T-helper 2 cell treated with Interferon-gamma antibody and Interleukin-4, amounts not matched to agents 100 ng/mL and 5 ng/mL, for 36 hours (primary cell): ENCODE data around the gene AKR1C1. TPM values are rescaled to one million over a fixed set of nuclear protein-coding genes. Genes with fewer than 3 reads are reported as not detected.
"Not testable (repeated sequence)": the region's sequence is repeated elsewhere in the genome, so short reads cannot be mapped to it uniquely, and the experiment has no call there.

Source experiments
- intact Hi-C: fragments of 100-400 bp; cut with micrococcal nuclease; formaldehyde crosslinking; loops from one replicate; pipeline ENCODE4 v1.15.1; 2023
- total RNA-seq: library from RNA; stranded (reverse); gene quantifications from 2 replicates; pipeline ENCODE4 v1.2.3, GENCODE V29; 2022

The AKR1C1 gene
- 1.7 and 1.9 TPM in 2 replicates for total RNA-seq

GRCh38 chr10:4962876-4963814 lies at the start of gene AKR1C1:
Gene AKR1C1, plus strand, starts transcription at chr10:4963415. Its CDS starts 30 bp downstream, at chr10:4963445.
- intact Hi-C loops: not testable (repeated sequence)

GRCh38 chr10:4914213-4914850 lies 48.9 kb upstream of the AKR1C1 start:
- intact Hi-C loops: no loop called here

DNA sequence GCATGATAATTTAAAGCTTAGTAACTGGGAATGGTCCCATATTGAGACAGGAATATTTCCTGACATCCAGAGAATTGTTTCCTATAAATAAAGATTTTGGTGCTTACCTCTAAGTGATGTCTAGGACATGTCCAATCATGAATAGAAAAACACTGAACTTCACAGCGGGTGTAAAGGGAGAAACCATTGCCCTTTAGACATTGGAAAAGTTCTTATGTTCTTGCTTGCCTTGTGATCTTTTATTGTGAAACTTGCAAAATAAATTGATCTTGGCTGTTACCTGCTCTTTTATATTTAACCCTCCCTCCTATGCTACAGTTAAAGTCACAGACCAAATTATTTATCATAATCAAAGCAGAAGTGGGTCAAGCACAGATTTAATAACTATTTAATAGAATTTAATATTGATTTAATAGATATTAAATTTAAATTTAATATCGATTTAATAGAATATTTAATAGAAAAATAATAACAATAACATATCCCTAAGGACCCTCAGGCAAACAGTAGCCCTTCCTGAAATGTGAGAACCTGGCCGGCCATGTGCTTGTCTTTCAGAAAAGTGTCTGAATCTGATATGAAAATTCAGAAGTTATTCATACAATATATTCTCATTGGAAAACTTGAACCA lies 47.0 kb upstream of the AKR1C1 start:
- intact Hi-C loops: no loop called here

DNA sequence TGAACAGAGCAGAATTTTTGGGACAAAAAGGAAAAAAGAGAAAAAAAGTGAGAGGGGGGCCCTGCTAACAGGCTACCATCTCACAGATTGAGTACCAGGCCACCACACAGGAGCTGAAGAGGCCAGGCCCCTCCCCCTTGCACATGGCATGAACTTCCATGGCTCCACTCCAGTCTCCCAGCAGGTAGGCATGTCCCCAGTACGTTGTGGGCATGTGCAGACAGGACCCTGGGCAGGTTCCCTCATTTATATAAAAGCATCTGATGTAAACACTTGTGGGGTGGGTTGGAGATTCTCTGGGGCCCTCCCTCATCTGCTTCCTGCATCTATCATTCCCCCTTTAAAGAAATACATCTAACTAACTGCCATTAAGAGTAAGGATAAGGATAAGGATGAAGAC lies 45.0 kb upstream of the AKR1C1 start:
- intact Hi-C loops: no loop called here

- intact Hi-C loops: not testable (repeated sequence)
Measured at GRCh38 chr10:4924482-4924881, 38.7 kb upstream of the AKR1C1 start.

DNA sequence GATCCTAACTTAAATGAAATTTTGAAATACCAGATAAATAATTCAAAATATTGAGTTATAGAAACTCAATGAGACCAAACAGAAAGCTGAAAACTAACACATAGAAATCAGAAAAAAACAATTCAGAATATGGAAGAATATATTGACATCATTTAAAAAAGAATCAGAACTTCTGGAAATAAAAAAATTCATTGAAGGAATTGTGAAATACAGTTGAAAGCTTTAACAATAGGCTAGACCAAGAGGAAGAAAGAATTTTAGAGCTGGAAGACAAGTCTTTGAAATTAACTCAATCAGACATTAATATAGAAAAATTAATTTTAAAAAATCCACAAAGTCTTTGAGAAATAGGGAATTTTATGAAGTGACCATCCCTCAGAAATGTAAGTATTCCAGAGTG lies 36.8 kb upstream of the AKR1C1 start:
- intact Hi-C loops: no loop called here

GRCh38 chr10:4931587-4931986 lies 31.6 kb upstream of the AKR1C1 start:
- intact Hi-C loops: no loop called here

GRCh38 chr10:4934391-4934987 lies 28.7 kb upstream of the AKR1C1 start:
- intact Hi-C loops: no loop called here

DNA sequence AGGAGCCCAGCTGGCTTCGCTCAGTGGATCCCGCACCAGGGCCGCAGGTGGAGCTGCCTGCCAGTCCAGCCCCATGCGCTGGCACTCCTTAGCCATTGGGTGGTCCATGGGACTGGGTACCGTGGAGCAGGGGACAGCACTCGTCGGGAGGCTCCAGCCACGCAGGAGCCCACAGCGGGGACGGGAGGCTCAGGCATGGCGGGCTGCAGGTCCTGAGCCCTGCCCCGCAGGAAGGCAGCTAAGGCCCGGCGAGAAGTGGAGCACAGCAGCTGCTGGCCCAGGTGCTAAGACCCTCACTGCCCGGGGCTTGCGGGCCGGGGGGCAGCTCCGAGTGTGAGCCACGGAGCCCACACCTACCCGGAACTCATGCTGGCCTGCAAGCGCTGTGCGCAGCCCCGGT lies 25.9 kb upstream of the AKR1C1 start:
- intact Hi-C loops: no loop called here

DNA sequence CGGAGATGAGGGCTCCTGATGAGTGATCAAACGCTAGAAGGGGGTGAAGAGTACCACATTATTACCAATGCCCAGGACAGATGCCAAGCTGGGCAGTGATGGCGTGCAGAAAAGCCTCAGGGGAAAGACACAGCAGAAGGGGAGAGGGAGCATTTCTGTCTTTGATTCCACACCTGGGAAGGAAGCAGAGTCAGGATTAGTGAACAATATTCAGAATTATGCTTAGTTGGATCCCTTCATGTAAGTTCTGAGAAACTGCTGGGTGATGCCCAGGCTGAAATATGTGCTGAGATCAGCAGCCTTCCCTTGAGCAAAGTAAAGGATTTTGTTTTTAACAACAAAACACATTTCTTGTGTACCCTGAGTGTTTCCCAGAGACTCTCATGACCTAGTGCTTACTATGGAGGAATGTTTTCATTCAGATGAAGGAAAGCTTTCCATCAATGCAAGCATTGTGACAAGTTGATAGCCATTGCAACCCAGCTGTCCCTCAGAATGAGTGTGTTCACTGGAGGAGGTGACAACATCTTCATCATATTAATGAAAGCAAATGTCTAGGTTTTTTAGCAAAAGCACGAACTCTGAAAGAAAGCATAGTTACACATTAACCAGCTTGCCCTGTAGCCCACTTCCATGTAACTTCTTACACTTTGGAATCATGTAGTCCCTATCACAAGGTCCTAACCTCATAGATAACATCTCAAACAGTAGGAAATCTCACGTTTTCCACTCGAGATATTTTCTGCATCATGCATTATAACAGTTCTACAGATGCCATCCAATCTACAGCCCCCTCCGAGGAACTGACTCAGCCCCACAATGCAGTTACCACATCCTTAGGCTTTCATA lies 23.8 kb upstream of the AKR1C1 start:
- intact Hi-C loops: no loop called here

DNA sequence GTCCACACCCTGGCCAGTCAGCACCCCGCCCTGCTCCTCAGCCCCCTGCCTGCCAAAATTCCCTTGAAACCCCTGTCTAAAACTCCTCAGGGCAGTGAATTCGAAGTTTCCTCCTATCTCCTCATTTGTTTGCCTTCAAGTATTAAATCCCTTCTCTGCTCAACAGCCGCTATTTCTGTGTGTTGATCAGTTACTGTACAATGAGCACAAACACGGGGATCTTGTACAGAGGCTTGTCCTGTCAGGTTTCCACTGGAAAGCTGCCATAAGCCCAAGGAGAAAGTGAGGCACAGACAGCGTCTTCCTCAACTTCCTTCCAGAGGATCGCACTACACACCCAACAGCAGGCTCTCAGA lies 23.2 kb upstream of the AKR1C1 start:
- intact Hi-C loops: not testable (repeated sequence)

- intact Hi-C loops: not testable (repeated sequence)
Measured at GRCh38 chr10:4940909-4941308, 22.3 kb upstream of the AKR1C1 start.

DNA sequence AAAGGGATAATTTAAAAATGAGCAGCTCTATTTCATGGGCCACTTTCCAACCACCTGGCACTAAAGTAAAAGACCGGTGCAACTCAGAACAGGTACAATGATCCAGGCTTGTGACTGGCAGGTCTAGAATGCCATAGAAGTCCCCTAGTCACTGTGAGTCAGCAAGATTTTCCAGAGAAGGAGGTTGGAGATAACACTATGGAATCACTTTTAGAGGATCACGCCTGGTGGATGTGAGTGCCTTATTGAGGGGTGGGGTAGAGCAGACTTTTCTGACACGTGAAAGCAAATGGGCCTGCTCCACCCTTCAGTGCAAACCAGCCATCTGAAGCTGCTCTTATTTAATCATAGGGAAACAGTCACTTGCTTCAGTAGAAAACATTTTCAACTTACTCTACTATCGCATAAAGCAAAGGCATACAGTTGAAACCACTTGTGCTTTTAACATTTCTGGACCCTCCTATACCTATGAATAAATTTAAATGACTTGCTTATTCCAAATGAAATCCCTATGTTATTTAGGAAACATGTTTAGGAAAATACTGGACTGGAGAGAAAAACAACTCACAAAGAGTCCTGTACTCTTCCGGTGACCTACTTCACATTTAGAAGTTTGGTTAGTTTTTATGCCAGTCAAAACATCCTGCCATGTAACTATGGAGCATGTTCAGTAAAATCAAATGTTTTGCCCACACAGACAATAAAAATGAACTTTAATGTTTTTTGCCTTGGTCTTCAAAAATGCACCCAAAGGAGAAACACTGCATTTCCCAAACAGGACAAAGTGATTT lies 21.5 kb upstream of the AKR1C1 start:
- intact Hi-C loops: no loop called here

DNA sequence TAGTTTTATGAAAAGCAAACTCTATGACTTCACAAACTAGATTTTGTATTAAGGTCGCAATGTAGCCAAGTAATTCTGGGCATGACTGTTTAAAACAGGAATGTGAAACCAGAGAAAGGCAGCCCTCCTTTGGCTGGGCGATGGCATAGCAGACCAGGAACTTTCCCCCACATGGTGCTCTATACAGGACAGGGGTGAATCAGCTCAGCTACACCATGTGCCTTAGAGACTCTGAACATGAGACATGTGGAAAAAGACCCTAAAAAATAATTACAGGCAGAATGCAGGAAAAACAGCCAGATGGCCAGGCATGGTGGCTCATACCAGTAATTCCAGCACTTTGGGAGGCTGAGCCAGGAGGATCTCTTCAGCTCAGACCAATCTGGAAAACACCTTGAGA lies 20.3 kb upstream of the AKR1C1 start:
- intact Hi-C loops: not testable (repeated sequence)

DNA sequence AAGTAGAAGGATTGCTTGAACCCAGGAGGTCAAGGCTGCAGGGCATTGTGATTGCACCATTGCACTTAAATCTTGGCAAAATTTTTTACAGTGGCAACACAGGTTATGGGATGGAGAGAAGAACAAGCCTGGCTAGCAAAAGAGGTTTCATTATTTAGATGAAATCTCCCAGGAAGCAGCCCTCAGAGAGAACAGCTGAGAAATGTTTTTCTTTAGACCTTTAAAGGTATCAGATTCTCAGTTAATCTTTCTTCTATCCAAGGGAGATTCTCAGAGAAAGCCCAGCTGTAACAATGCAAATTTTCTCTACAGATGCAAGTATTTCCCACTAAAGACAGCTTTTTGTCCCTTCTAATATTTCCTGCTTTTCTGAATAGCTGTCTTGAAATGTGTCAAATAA lies 19.8 kb upstream of the AKR1C1 start:
- intact Hi-C loops: not testable (repeated sequence)

DNA sequence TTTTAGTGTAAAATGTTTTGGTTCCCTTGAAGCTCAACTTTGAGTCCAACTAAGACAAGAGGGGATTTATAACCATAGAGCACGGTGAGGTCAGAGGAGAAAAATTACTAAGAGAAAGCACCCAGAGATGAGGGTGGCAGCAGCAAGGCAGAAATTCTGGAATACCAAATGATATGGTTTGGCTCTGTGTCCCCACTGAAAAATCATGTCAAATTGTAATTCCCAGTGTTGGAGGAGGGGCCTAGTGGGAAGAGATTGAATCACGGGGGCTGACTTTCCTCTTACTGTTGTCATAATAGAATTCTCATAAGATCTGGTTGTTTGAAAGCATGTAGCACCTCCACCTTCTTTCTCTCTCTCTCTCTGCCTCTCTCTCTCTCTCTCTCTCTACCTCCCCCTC lies 19.4 kb upstream of the AKR1C1 start:
- intact Hi-C loops: no loop called here

GRCh38 chr10:4944841-4945240 lies 18.4 kb upstream of the AKR1C1 start:
- intact Hi-C loops: no loop called here

DNA sequence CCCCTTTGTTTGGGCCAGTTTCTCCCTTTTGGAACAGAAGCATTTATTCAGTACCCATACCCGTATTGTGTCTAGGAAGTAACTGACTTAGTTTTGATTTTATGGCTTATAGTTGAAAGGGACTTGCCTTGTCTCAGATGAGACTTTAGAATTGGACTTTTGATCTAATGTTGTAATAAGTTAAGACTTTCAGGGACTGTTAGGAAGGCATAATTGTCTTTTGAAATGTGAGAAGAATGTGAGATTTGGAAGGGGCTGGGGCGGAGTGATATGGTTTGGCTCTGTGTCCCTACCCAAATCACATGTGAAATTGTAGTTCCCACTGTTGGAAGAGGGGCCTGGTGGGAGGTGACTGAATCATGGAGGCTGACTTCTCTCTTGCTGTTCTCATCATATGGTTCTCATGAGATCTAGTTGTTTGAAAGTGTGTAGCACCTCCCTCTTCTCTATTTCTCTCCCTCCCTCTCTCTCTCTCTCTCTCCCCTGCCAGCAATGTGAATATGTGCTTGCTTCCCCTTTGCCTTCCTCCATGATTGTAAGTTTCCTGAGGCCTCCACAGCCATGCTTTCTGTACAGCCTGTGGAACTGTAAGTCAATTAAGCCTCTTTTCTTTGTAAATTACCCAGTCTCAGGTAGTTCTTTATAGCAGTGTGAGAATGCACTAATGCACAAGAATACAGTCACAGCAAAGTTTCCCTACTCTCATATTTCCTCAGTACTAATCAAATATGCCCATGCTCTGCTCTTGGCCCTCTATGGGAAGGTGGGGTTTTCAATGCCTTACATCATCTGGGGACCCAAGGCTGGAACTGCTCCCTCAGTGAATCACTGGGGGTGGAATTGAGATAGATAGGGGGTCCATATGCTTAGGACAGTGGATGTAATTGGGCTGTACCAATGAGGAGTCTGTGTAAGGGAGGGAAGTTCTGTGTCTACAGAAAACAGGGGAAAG lies 17.2 kb upstream of the AKR1C1 start:
- intact Hi-C loops: no loop called here

DNA sequence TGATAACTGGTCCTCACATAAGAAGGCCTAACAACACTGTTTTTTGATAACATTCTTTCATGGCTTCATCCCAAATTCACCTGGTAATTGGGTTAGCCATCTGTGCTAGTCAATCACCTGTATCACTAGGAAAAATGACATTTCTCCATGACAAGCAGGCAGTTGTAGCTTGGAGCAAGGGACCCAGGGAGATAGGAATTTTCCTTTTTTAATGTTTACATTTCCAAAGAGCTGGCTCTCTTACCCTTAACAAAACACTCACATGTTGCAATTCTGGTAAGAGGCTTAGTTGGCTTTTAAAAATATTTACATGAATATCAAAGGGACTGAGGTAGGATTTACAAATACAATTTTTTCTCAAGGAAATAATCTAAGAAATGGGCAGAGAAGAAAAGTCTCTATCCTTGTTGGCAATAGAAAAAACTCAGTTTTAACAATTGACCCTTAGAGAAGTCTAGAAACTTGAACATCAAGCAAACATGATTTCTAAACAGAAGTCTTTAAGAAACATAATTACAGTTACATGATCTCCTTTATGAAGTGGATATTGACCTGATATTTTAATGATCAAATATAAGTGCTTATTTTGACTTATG lies 16.1 kb upstream of the AKR1C1 start:
- intact Hi-C loops: no loop called here
